GM12878 (cell line): Measurements from ENCODE around the gene MYO7B. TPM values are rescaled to one million over a fixed set of nuclear protein-coding genes. Genes with fewer than 3 reads are reported as not detected.

Experiments used
- CHD1 ChIP-seq: IDR thresholded peaks from 2 replicates; pipeline ENCODE4 v1.6.1; 2012; ENCODE audit warnings: low read depth, low read length, improper control_type of control experiment
- EED ChIP-seq: sonication (generic); IDR thresholded peaks from 2 replicates; pipeline ENCODE4 v1.6.1; 2016; ENCODE audit warnings: antibody characterized with exemption, low read depth
- RUNX3 ChIP-seq: IDR thresholded peaks from 2 replicates; pipeline ENCODE4 v1.6.1; 2012; ENCODE audit warnings: low read length, inconsistent platforms
- SPI1 ChIP-seq: IDR thresholded peaks from 2 replicates; pipeline ENCODE4 v1.6.1; 2011; ENCODE audit warnings: low read depth, mild to moderate bottlenecking, low read length, moderate library complexity, borderline replicate concordance; ENCODE audit not compliant: insufficient read depth
- polyA plus RNA-seq, 11 experiments: library from polyadenylated mRNA; depleted of rRNA in 4 of 11; unstranded in 6 of 11; stranded (reverse) in 5 of 11; fragments of >200 nt; fragmentation: Nextera tagmentation in 4 of 11; fragmentation: Illumina TruSeq in 1 of 11; extraction: Ambion mirVana in 4 of 11; extraction: Trizol in 1 of 11; gene quantifications; 1 replicate in 1 of 11; 2 replicates in 10 of 11; pipeline versions ENCODE4 v1.2.1 to v1.2.3, GENCODE V29; 2011 to 2016; ENCODE audit warnings: inconsistent platforms in 2 of 11, missing spikeins in 2 of 11, low read depth in 1 of 11
- total RNA-seq, 4 experiments: library from RNA; depleted of rRNA in 3 of 4; stranded (reverse); fragments of >200 nt in 3 of 4; fragmentation: Illumina TruSeq in 1 of 4; extraction: Trizol in 1 of 4; gene quantifications; 2 replicates each; pipeline versions ENCODE4 v1.2.1 to v1.2.3, GENCODE V29; 2013 to 2021
- TF ChIP-seq, protein P1 (sequence below): fragments of 450-650 bp; IDR thresholded peaks from 2 replicates; pipeline ENCODE4 v1.6.1; 2014; ENCODE audit warnings: mild to moderate bottlenecking
- TF ChIP-seq, protein P2 (sequence below), 3 experiments: IDR thresholded peaks in 2 of 3; conservative IDR thresholded peaks in 1 of 3; 2 replicates each; pipeline ENCODE4 v1.5.1; 2011; ENCODE audit warnings: low read depth in 3 of 3, low read length in 3 of 3, mild to moderate bottlenecking in 3 of 3, control low read depth in 2 of 3, moderate library complexity in 2 of 3, inconsistent platforms in 1 of 3, mixed read lengths in 1 of 3; ENCODE audit not compliant: control insufficient read depth in 2 of 3, insufficient read depth in 1 of 3; ENCODE audit errors: extremely low read depth in 1 of 3
- TF ChIP-seq, protein P3 (sequence below): IDR thresholded peaks from 2 replicates; pipeline ENCODE4 v1.6.1; 2012; ENCODE audit warnings: low read length, inconsistent platforms

Gene MYO7B
- total and polyA plus RNA-seq, 10 of the 15 experiments (the other 5 are each of a cell fraction or from before 2014, with no cell fraction given): 0.08 to 4.8 (median 1.2) TPM

DNA sequence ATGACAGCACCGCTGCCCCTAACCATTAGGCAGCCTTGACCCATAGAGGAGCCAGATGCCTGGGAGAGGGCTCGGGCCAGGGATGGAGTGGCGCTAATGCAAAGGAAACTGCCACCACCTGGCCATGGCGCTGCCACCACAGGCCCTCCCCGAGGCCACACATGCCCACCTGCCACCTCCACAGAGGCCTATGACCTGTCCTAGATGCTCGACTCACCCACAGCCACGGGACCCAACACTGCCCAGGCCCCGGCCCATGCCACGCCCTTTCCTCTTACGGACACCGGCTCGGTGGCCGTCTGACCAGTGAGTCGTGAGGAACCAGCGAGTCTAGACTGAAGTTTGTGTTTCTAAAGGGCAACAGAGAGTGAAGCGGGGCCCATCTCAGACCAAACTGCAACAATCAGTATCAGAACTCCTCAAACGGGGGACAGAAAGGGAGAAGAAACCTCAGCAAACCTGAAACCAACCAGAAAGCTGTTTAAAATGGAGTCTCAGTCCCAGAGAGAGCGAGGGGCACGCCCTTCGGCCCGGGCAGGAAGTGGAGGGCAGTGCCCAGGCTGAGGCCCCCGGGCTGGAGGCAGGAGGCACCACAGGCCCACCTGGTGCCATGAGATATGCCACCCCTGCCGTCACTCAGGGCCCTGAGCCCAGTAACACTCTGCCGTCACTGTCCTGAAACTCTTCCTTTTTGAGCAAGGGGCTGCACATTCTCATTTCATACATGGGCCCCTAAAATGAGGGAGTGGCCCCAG lies 111.2 kb downstream of the MYO7B start (continued):
- TF ChIP-seq, protein P1, sequence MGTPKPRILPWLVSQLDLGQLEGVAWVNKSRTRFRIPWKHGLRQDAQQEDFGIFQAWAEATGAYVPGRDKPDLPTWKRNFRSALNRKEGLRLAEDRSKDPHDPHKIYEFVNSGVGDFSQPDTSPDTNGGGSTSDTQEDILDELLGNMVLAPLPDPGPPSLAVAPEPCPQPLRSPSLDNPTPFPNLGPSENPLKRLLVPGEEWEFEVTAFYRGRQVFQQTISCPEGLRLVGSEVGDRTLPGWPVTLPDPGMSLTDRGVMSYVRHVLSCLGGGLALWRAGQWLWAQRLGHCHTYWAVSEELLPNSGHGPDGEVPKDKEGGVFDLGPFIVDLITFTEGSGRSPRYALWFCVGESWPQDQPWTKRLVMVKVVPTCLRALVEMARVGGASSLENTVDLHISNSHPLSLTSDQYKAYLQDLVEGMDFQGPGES: no peak
- no peak for TF ChIP-seq RUNX3
- TF ChIP-seq CHD1: no peak
- TF ChIP-seq EED: no peak
- TF ChIP-seq, protein P2, sequence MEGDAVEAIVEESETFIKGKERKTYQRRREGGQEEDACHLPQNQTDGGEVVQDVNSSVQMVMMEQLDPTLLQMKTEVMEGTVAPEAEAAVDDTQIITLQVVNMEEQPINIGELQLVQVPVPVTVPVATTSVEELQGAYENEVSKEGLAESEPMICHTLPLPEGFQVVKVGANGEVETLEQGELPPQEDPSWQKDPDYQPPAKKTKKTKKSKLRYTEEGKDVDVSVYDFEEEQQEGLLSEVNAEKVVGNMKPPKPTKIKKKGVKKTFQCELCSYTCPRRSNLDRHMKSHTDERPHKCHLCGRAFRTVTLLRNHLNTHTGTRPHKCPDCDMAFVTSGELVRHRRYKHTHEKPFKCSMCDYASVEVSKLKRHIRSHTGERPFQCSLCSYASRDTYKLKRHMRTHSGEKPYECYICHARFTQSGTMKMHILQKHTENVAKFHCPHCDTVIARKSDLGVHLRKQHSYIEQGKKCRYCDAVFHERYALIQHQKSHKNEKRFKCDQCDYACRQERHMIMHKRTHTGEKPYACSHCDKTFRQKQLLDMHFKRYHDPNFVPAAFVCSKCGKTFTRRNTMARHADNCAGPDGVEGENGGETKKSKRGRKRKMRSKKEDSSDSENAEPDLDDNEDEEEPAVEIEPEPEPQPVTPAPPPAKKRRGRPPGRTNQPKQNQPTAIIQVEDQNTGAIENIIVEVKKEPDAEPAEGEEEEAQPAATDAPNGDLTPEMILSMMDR (IDR thresholded peaks at IDR 0.05 in 2 of 3, conservative IDR thresholded peaks at IDR 0.05 in 1 of 3; ENCODE audit: control insufficient read depth in 2 of 3, extremely low read depth in 1 of 3, insufficient read depth in 1 of 3, low read depth in 3 of 3, low read length in 3 of 3): no peak
- TF ChIP-seq, protein P3, sequence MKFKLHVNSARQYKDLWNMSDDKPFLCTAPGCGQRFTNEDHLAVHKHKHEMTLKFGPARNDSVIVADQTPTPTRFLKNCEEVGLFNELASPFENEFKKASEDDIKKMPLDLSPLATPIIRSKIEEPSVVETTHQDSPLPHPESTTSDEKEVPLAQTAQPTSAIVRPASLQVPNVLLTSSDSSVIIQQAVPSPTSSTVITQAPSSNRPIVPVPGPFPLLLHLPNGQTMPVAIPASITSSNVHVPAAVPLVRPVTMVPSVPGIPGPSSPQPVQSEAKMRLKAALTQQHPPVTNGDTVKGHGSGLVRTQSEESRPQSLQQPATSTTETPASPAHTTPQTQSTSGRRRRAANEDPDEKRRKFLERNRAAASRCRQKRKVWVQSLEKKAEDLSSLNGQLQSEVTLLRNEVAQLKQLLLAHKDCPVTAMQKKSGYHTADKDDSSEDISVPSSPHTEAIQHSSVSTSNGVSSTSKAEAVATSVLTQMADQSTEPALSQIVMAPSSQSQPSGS: no peak
- no peak for TF ChIP-seq SPI1
